ENCODE data around the gene S100A6.

Gene S100A6

GRCh38 chr1:153498746-153499145 lies 37.0 kb downstream of the S100A6 start:
- Histone ChIP-seq H3K27ac (ENCODE audit: low read depth, low read length, poor library complexity, severe bottlenecking) (no peak overlapping the region), H4K20me1 (ENCODE audit: insufficient read depth, low read length) (no peaks in the 10 kb centered on the region), H3K9me3 (ENCODE audit: low read length) (no peaks in the 10 kb centered on the region), H3K36me3 (ENCODE audit: insufficient read depth, low read length) (no peaks in the 10 kb centered on the region), H3K4me3 (ENCODE audit: low read depth, low read length, poor library complexity, severe bottlenecking) (no peak overlapping the region), H3K79me2 (ENCODE audit: insufficient read depth, low read length) (no peaks in the 10 kb centered on the region), H3K4me1 (ENCODE audit: insufficient read depth, low read length, severe bottlenecking) (no peaks in the 10 kb centered on the region), H2AFZ (ENCODE audit: low read length) (no peak overlapping the region), H3K9ac (ENCODE audit: low read length) (no peak overlapping the region), H3K27me3 (ENCODE audit: insufficient read depth, low read length) (no peaks in the 10 kb centered on the region), H3K9me2 (ENCODE audit: low read depth, low read length) (no peaks in the 10 kb centered on the region), H3F3A (ENCODE audit: insufficient read depth, low read length) (no peaks in the 10 kb centered on the region), H3K4me2 (ENCODE audit: low read length) (no peak overlapping the region)
- TF ChIP-seq EZH2 (IDR thresholded peaks at IDR 0.05; ENCODE audit: borderline replicate concordance, low read length) (no peak), CTCF (IDR thresholded peaks at IDR 0.05; ENCODE audit: low read length) (no peak)

GRCh38 chr1:153495536-153495935 lies 40.3 kb downstream of the S100A6 start:
- no peaks in the 10 kb centered on the region for H3K4me1 ChIP-seq (ENCODE audit: insufficient read depth, low read length, severe bottlenecking)
- H3K79me2 ChIP-seq (ENCODE audit: insufficient read depth, low read length): no peaks in the 10 kb centered on the region
- TF ChIP-seq EZH2 (IDR thresholded peaks at IDR 0.05; ENCODE audit: borderline replicate concordance, low read length) (no peak), CTCF (IDR thresholded peaks at IDR 0.05; ENCODE audit: low read length) (no peak)
- H4K20me1 ChIP-seq (ENCODE audit: insufficient read depth, low read length): no peaks in the 10 kb centered on the region
- no peaks in the 10 kb centered on the region for H3K36me3 ChIP-seq (ENCODE audit: insufficient read depth, low read length)
- no peaks in the 10 kb centered on the region for H3K9me2 ChIP-seq (ENCODE audit: low read depth, low read length)
- no peak overlapping the region for H3K9ac ChIP-seq (ENCODE audit: low read length)
- no peak overlapping the region for H3K27ac ChIP-seq (ENCODE audit: low read depth, low read length, poor library complexity, severe bottlenecking)
- no peaks in the 10 kb centered on the region for H3F3A ChIP-seq (ENCODE audit: insufficient read depth, low read length)
- no peak overlapping the region for H2AFZ ChIP-seq (ENCODE audit: low read length)
- no peak overlapping the region for H3K4me2 ChIP-seq (ENCODE audit: low read length)
- H3K27me3 ChIP-seq (ENCODE audit: insufficient read depth, low read length): no peaks in the 10 kb centered on the region
- no peaks in the 10 kb centered on the region for H3K9me3 ChIP-seq (ENCODE audit: low read length)
- H3K4me3 ChIP-seq (ENCODE audit: low read depth, low read length, poor library complexity, severe bottlenecking): no peak overlapping the region

- no peak overlapping the region for H3K4me3 ChIP-seq (ENCODE audit: low read depth, low read length, poor library complexity, severe bottlenecking)
- H3K27me3 ChIP-seq (ENCODE audit: insufficient read depth, low read length): no peaks in the 10 kb centered on the region
- H3F3A ChIP-seq (ENCODE audit: insufficient read depth, low read length): no peaks in the 10 kb centered on the region
- H4K20me1 ChIP-seq (ENCODE audit: insufficient read depth, low read length): no peaks in the 10 kb centered on the region
- H3K4me2 ChIP-seq (ENCODE audit: low read length): no peak overlapping the region
- H3K36me3 ChIP-seq (ENCODE audit: insufficient read depth, low read length): no peaks in the 10 kb centered on the region
- H3K9me2 ChIP-seq (ENCODE audit: low read depth, low read length): no peaks in the 10 kb centered on the region
- no peak overlapping the region for H2AFZ ChIP-seq (ENCODE audit: low read length)
- no peak overlapping the region for H3K9ac ChIP-seq (ENCODE audit: low read length)
- H3K9me3 ChIP-seq (ENCODE audit: low read length): no peaks in the 10 kb centered on the region
- no peak overlapping the region for H3K27ac ChIP-seq (ENCODE audit: low read depth, low read length, poor library complexity, severe bottlenecking)
- H3K79me2 ChIP-seq (ENCODE audit: insufficient read depth, low read length): no peaks in the 10 kb centered on the region
- TF ChIP-seq EZH2 (IDR thresholded peaks at IDR 0.05; ENCODE audit: borderline replicate concordance, low read length) (no peak), CTCF (IDR thresholded peaks at IDR 0.05; ENCODE audit: low read length) (peak; percentile 94)
- H3K4me1 ChIP-seq (ENCODE audit: insufficient read depth, low read length, severe bottlenecking): no peaks in the 10 kb centered on the region
These were observed 40.7 kb downstream of the S100A6 start for GRCh38 chr1:153494976-153495535.
